GM19099 (cell line): ENCODE measurements around the gene FAM135A.

ENCODE experiments used
- POLR2A ChIP-seq: IDR thresholded peaks from 3 replicates; pipeline ENCODE4 v1.6.1; 2011; ENCODE audit warnings: low read depth; ENCODE audit not compliant: insufficient read length; ENCODE audit errors: extremely low read depth

Gene FAM135A

GRCh38 chr6:70413114-70413991 is at the start of gene FAM135A:
Gene FAM135A (plus strand): TSS chr6:70413508. CDS start chr6:70428343, 14,835 bp downstream.
- TF ChIP-seq POLR2A: peak; percentile 92

GRCh38 chr6:70363741-70364493 is 49.4 kb upstream of the FAM135A start:
- no peak for TF ChIP-seq POLR2A

GRCh38 chr6:70369332-70369950 is 43.9 kb upstream of the FAM135A start:
- no peak for TF ChIP-seq POLR2A

- TF ChIP-seq POLR2A: no peak
Measured at GRCh38 chr6:70370496-70370895, 42.8 kb upstream of the FAM135A start.

- TF ChIP-seq POLR2A: no peak
Measured at GRCh38 chr6:70371454-70372105, 41.7 kb upstream of the FAM135A start.

- TF ChIP-seq POLR2A: no peak
Measured at GRCh38 chr6:70375166-70375565, 38.1 kb upstream of the FAM135A start.

- no peak for TF ChIP-seq POLR2A
Measured at GRCh38 chr6:70375882-70376281, 37.4 kb upstream of the FAM135A start.

- no peak for TF ChIP-seq POLR2A
Measured at GRCh38 chr6:70376628-70377027, 36.7 kb upstream of the FAM135A start.

GRCh38 chr6:70377372-70377771 is 35.9 kb upstream of the FAM135A start:
- no peak for TF ChIP-seq POLR2A

- no peak for TF ChIP-seq POLR2A
Measured at GRCh38 chr6:70379473-70380013, 33.8 kb upstream of the FAM135A start.

GRCh38 chr6:70380252-70380651 is 33.1 kb upstream of the FAM135A start:
- no peak for TF ChIP-seq POLR2A

- TF ChIP-seq POLR2A: no peak
Measured at GRCh38 chr6:70380771-70381416, 32.4 kb upstream of the FAM135A start.

- TF ChIP-seq POLR2A: no peak
Measured at GRCh38 chr6:70381417-70381782, 31.9 kb upstream of the FAM135A start.

GRCh38 chr6:70385901-70386300 is 27.4 kb upstream of the FAM135A start:
- no peak for TF ChIP-seq POLR2A
